ENCODE measurements around the gene STK39. TPM values are rescaled to one million over a fixed set of nuclear protein-coding genes. Genes with fewer than 3 reads are reported as not detected.

STK39 gene
- total RNA-seq, 2 experiments from 2014 or later, result 7.9 to 9.5 TPM

DNA sequence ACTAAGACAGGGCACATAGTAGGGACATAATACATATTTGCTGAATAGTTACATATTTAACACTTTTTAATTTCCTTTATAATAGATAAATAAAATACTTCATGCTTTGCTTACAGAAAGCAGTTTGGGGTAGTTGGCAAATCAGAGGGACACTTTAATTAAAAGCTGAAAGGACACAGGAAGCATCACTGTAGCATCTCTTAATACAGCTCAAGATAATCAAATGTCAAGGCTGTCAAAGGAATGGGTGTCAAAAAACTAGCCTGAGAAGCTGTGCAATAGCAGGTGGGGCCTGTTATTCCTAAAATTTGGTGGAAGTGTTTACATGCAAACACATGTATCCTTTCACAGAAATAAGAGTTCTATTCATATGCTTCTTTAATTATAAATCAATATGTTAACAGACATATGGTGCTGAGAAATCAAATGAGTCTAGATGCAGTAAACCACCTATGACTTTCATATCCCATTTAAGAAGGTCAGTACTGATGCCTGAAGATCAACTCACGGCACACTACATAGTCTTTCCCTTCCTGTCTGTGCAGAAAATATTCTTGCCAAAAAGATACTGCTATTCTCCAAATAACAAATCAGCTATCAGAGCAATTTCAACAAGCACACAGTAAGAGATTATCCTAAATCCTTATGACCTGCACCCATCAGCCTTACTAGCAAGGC lies 174.6 kb downstream of the STK39 start:
- no peaks in the 10 kb centered on the region for H3K9me3 Mint-ChIP-seq
- Histone ChIP-seq H3K4me1 (ENCODE audit: insufficient read depth, low read length) (no peaks in the 10 kb centered on the region), H3K36me3 (ENCODE audit: insufficient read depth, low read length) (peaks cover 23% of the 10 kb centered on the region), H3K4me3 (ENCODE audit: low read length) (no peak overlapping the region), H3K27me3 (ENCODE audit: control insufficient read depth in 1 of 2, insufficient read depth in 2 of 2, low read length in 2 of 2) (no peaks in the 10 kb centered on the region), H3K27ac (ENCODE audit: low read depth in 1 of 2, low read length in 2 of 2) (no peak overlapping the region), H3K9me3 (ENCODE audit: control insufficient read depth in 1 of 2, insufficient read depth in 1 of 2, low read length in 2 of 2) (no peaks in the 10 kb centered on the region)
- ATAC-seq (ENCODE audit: poor library complexity) (no peak), DNase-seq (no peak)
- CTCF ChIA-PET, result no interaction called here
- H3K4me1 Mint-ChIP-seq (ENCODE audit: low read depth), result no peaks in the 10 kb centered on the region
- H3K4me3 Mint-ChIP-seq, result no peak overlapping the region
- no peaks in the 10 kb centered on the region for H3K27me3 Mint-ChIP-seq
- H3K27ac Mint-ChIP-seq, result no peak overlapping the region
- H3K36me3 Mint-ChIP-seq (ENCODE audit: low read depth), result peaks cover 73% of the 10 kb centered on the region
- POLR2A ChIA-PET, result no interaction called here
- intact Hi-C loops (cut with DNase I, micrococcal nuclease), result no loop called here
- TF ChIP-seq, protein P1, sequence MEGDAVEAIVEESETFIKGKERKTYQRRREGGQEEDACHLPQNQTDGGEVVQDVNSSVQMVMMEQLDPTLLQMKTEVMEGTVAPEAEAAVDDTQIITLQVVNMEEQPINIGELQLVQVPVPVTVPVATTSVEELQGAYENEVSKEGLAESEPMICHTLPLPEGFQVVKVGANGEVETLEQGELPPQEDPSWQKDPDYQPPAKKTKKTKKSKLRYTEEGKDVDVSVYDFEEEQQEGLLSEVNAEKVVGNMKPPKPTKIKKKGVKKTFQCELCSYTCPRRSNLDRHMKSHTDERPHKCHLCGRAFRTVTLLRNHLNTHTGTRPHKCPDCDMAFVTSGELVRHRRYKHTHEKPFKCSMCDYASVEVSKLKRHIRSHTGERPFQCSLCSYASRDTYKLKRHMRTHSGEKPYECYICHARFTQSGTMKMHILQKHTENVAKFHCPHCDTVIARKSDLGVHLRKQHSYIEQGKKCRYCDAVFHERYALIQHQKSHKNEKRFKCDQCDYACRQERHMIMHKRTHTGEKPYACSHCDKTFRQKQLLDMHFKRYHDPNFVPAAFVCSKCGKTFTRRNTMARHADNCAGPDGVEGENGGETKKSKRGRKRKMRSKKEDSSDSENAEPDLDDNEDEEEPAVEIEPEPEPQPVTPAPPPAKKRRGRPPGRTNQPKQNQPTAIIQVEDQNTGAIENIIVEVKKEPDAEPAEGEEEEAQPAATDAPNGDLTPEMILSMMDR (IDR thresholded peaks at IDR 0.05), result no peak

DNA sequence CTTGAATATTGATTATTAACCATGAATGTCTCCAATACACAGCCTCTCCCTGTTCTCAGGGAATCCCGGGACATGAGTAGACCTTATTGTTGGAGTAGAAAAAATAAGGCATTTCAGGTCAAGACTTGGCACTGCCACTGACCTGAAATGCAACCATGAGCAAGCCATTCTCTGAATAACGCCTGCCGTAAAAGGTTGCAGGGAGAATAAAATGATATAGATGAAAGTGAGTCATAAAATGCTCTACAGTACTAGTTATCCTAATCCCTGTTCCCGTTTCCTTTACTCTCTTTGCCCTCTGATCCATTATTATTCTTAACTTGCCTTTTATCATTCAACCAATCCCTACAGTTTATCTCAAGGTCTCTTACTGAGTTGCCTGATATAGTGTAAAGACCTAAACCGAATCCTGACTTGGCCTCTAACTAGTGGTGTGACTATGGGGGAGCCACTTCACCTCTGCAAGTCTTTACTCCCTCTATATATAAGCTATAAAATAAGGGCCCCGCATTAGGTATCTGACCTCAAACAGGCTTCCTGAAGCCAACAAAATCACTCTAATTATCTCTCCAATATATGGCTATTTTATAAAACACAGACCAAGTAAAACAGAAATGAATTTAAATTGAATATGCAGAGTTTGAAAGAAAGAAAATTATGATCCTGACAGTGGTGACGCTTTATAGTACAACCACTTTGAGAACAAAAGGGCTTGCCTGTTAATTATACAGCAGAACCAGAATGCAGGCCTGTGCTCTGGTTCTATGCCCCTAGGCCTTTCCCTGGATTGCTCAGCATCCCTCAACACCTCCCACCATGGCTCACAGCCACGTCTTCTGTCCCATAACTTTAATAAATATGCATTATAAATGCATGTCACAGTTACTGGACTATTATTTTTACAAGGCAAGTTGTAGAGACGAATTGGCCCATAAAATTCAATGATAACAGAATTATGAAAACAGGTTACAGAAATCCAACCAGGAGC lies 183.1 kb downstream of the STK39 start:
- no peak overlapping the region for H3K4me3 ChIP-seq (ENCODE audit: low read length)
- DNase-seq, result no peak
- Mint-ChIP-seq H3K4me3 (no peak overlapping the region), H3K4me1 (ENCODE audit: low read depth) (peaks cover 15% of the 10 kb centered on the region), H3K9me3 (no peaks in the 10 kb centered on the region), H3K27me3 (no peaks in the 10 kb centered on the region), H3K27ac (no peak overlapping the region), H3K36me3 (ENCODE audit: low read depth) (peaks cover 72% of the 10 kb centered on the region)
- no peaks in the 10 kb centered on the region for H3K4me1 ChIP-seq (ENCODE audit: insufficient read depth, low read length)
- no peaks in the 10 kb centered on the region for H3K9me3 ChIP-seq (ENCODE audit: control insufficient read depth in 1 of 2, insufficient read depth in 1 of 2, low read length in 2 of 2)
- H3K27ac ChIP-seq (ENCODE audit: low read depth in 1 of 2, low read length in 2 of 2), result no peak overlapping the region
- no peaks in the 10 kb centered on the region for H3K27me3 ChIP-seq (ENCODE audit: control insufficient read depth in 1 of 2, insufficient read depth in 2 of 2, low read length in 2 of 2)
- TF ChIP-seq, protein P1 (IDR thresholded peaks at IDR 0.05), result no peak
- H3K36me3 ChIP-seq (ENCODE audit: insufficient read depth, low read length), result peaks cover 52% of the 10 kb centered on the region
- ChIA-PET POLR2A (no interaction called here), CTCF (no interaction called here)
- ATAC-seq (ENCODE audit: poor library complexity), result no peak
- intact Hi-C loops (cut with DNase I, micrococcal nuclease), result no loop called here

DNA sequence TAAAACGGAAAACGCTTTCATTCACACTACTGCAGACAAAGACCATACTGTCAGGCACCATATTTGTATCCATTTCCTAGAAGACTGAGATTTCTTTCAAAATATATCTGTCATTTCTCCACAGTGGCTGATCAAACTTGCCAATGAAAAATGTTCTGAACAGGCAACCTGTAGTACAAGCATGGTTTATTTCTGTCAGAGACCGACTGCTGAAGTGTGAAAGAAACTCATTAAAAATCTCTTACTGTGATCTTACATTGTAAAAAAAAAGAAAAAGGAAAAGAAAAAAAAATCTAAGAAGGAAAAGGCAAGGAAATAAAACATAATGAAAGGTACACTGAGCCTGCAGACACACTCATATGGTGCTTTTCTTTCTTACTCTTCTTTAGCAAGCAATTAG lies 184.5 kb downstream of the STK39 start:
- Histone ChIP-seq H3K27me3 (ENCODE audit: control insufficient read depth in 1 of 2, insufficient read depth in 2 of 2, low read length in 2 of 2) (no peaks in the 10 kb centered on the region), H3K9me3 (ENCODE audit: control insufficient read depth in 1 of 2, insufficient read depth in 1 of 2, low read length in 2 of 2) (no peaks in the 10 kb centered on the region), H3K4me1 (ENCODE audit: insufficient read depth, low read length) (no peaks in the 10 kb centered on the region), H3K27ac (ENCODE audit: low read depth in 1 of 2, low read length in 2 of 2) (no peak overlapping the region), H3K36me3 (ENCODE audit: insufficient read depth, low read length) (peaks cover 57% of the 10 kb centered on the region), H3K4me3 (ENCODE audit: low read length) (no peak overlapping the region)
- intact Hi-C loops (cut with DNase I, micrococcal nuclease), result no loop called here
- ChIA-PET CTCF (no interaction called here), POLR2A (no interaction called here)
- H3K27ac Mint-ChIP-seq, result no peak overlapping the region
- peaks cover 15% of the 10 kb centered on the region for H3K4me1 Mint-ChIP-seq (ENCODE audit: low read depth)
- no peaks in the 10 kb centered on the region for H3K27me3 Mint-ChIP-seq
- ATAC-seq (ENCODE audit: poor library complexity) (no peak), DNase-seq (no peak)
- TF ChIP-seq, protein P1 (IDR thresholded peaks at IDR 0.05), result no peak
- H3K4me3 Mint-ChIP-seq, result no peak overlapping the region
- H3K9me3 Mint-ChIP-seq, result no peaks in the 10 kb centered on the region
- peaks cover 65% of the 10 kb centered on the region for H3K36me3 Mint-ChIP-seq (ENCODE audit: low read depth)
